Measurements from ENCODE around the gene MED16.

- TF ChIP-seq CTCF (conservative IDR thresholded peaks at IDR 0.05; ENCODE audit: low read length) (no peak), EZH2phosphoT487 (IDR thresholded peaks at IDR 0.05; ENCODE audit: borderline replicate concordance, low read depth, low read length) (no peak)
Measured at GRCh38 chr19:896434-896833, 3.4 kb upstream of the MED16 start.
